ENCODE data around the gene RMRP.

DNA sequence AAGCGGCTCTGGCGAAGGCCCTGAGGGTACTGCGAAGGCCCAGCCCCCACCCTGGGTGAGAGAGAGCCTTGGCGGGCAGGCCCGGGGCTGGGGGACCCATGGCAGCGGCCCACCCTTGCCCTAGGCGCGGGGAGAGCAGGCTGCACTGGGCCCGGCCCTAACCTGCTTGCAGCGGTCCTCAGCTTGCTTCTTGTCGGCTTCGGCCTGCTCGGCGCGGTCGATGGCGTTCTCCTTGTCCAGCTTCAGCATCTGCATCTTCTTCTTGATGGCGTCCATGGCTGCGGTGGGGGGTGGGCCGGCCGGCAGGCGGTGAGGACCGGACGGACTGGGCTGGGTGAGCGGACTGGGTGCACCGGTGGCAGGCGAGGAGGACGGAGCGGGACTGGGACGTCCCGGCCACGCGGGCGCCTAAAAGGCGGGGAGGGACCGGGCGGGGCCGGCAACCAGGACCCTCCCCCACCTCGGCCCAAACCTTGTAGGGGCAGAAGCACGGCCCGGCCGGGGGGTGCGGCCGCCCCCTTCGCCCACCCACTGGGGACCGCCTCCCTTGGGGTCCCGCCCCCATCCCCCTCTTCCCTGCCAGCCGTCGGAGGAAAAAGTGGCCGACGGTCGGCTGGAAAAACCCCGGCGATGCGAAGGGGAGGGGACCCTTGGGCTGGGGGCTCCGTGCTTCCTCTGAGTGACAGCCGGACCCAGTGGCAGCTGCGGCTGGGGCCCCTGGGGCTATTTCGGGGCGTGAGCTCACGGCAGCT, 31.9 kb upstream of the RMRP start, which contains the start of gene TPM2:
- TF ChIP-seq, protein P1, sequence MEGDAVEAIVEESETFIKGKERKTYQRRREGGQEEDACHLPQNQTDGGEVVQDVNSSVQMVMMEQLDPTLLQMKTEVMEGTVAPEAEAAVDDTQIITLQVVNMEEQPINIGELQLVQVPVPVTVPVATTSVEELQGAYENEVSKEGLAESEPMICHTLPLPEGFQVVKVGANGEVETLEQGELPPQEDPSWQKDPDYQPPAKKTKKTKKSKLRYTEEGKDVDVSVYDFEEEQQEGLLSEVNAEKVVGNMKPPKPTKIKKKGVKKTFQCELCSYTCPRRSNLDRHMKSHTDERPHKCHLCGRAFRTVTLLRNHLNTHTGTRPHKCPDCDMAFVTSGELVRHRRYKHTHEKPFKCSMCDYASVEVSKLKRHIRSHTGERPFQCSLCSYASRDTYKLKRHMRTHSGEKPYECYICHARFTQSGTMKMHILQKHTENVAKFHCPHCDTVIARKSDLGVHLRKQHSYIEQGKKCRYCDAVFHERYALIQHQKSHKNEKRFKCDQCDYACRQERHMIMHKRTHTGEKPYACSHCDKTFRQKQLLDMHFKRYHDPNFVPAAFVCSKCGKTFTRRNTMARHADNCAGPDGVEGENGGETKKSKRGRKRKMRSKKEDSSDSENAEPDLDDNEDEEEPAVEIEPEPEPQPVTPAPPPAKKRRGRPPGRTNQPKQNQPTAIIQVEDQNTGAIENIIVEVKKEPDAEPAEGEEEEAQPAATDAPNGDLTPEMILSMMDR (IDR thresholded peaks at IDR 0.05): no peak
- TF ChIP-seq POLR2A (IDR thresholded peaks at IDR 0.05): peak; percentile 21

All from breast epithelium (tissue), 3 donors.